DND-41 (cell line): ENCODE measurements around the gene MAPRE2.

ENCODE experiments used
- ATAC-seq: fragments of 200-7000 bp; cut with Tn5 transposase; 3 replicates; pipeline ENCODE4 v1.9.1; 2021; ENCODE audit warnings: low read depth; ENCODE audit not compliant: insufficient read depth
- DNase-seq: peaks from one replicate; pipeline ENCODE4 v3.0.0-alpha.2; 2020
- H2AFZ ChIP-seq: 2 replicates; pipeline ENCODE4 v1.6.0; 2012; ENCODE audit warnings: low read depth, low read length
- H3K27ac ChIP-seq: 2 replicates; pipeline ENCODE4 v1.5.1; 2012; ENCODE audit warnings: low read length, inconsistent platforms
- H3K27me3 ChIP-seq: fragments of 200-600 bp; sonication (generic); 2 replicates; pipeline ENCODE4 v1.6.0; 2012; ENCODE audit warnings: low read length, mild to moderate bottlenecking, inconsistent platforms; ENCODE audit not compliant: insufficient read depth, poor library complexity
- H3K36me3 ChIP-seq: 2 replicates; pipeline ENCODE4 v1.5.1; 2012; ENCODE audit warnings: low read length, inconsistent platforms; ENCODE audit not compliant: insufficient read depth
- H3K4me1 ChIP-seq: 2 replicates; pipeline ENCODE4 v1.5.1; 2012; ENCODE audit warnings: mild to moderate bottlenecking, low read length; ENCODE audit not compliant: insufficient read depth
- H3K4me2 ChIP-seq: 2 replicates; pipeline ENCODE4 v1.6.0; 2012; ENCODE audit warnings: mild to moderate bottlenecking, moderate library complexity, low read length, inconsistent platforms; ENCODE audit not compliant: insufficient read depth
- H3K4me3 ChIP-seq, 2 experiments: fragments of 200-600 bp in 1 of 2; shearing (Covaris generic) in 1 of 2; 2 replicates each; pipeline ENCODE4 v1.5.1; 2012 to 2016; ENCODE audit warnings: inconsistent platforms in 2 of 2, low read length in 2 of 2, mild to moderate bottlenecking in 2 of 2, low read depth in 1 of 2, moderate library complexity in 1 of 2
- H3K79me2 ChIP-seq: 2 replicates; pipeline ENCODE4 v1.6.0; 2012; ENCODE audit warnings: low read length, inconsistent platforms; ENCODE audit not compliant: insufficient read depth
- H3K9ac ChIP-seq: 2 replicates; pipeline ENCODE4 v1.6.0; 2012; ENCODE audit warnings: low read depth, mild to moderate bottlenecking, inconsistent platforms, low read length, moderate library complexity
- H3K9me3 ChIP-seq: 2 replicates; pipeline ENCODE4 v1.5.1; 2012; ENCODE audit warnings: low read length, moderate library complexity, mild to moderate bottlenecking, inconsistent platforms; ENCODE audit not compliant: insufficient read depth, severe bottlenecking
- H4K20me1 ChIP-seq: 2 replicates; pipeline ENCODE4 v1.6.0; 2012; ENCODE audit warnings: low read length; ENCODE audit not compliant: insufficient read depth
- EZH2 ChIP-seq: IDR thresholded peaks from 3 replicates; pipeline ENCODE4 v1.6.1; 2012; ENCODE audit warnings: borderline replicate concordance, low read depth, mild to moderate bottlenecking, moderate library complexity, low read length, inconsistent platforms; ENCODE audit not compliant: severe bottlenecking
- TF ChIP-seq, protein P1 (sequence below): IDR thresholded peaks from 2 replicates; pipeline ENCODE4 v1.5.1; 2012; ENCODE audit warnings: borderline replicate concordance, low read length, moderate library complexity, mild to moderate bottlenecking; ENCODE audit not compliant: poor library complexity, severe bottlenecking; ENCODE audit errors: extremely low read depth

Gene MAPRE2

DNA sequence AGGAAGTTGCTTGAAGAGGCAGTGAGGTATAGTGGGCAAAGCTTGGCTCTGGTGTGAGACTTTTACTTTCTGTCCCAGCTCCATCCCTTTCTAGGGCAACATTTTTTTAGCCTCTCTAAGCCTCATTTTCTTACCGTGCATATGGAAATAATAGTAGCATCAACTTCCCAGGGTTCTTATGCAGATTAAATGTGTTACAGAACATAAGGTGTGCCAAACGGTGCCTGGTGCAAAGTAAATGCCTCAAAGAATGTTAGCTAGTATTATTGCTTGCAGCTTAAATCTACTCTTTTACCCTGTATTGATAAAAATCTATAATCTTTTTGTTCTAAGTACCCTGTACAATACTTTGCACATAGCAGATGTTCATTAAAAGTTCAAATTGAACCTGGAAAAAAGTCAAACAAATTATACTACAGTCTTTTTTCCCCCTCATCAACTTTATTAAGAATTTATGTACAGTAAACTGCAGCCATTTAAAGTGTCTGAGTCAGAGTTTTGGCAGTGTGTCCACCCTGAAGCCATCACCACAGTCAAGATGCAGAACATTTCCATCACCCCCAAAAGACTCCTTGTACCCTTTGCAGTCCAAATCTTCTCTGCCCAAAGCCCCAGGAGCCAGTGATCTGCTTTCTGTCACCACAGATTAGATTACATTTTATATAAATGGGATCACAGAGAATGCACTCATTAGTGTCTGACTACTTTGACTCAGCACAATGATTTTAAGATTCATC lies 10.6 kb downstream of the MAPRE2 start:
- Histone ChIP-seq H4K20me1 (peaks cover 19% of the 10 kb centered on the region), H3K27me3 (no peaks in the 10 kb centered on the region), H3K36me3 (peaks cover 4% of the 10 kb centered on the region; the same call in 1 of the 2 replicates), H3K79me2 (peaks cover 85% of the 10 kb centered on the region), H3K4me1 (peaks cover 21% of the 10 kb centered on the region), H3K9me3 (no peaks in the 10 kb centered on the region), H2AFZ (no peak overlapping the region), H3K9ac (no peak overlapping the region), H3K4me3 (no peak overlapping the region), H3K27ac (no peak overlapping the region), H3K4me2 (no peak overlapping the region)
- TF ChIP-seq EZH2 = no peak
- TF ChIP-seq, protein P1, sequence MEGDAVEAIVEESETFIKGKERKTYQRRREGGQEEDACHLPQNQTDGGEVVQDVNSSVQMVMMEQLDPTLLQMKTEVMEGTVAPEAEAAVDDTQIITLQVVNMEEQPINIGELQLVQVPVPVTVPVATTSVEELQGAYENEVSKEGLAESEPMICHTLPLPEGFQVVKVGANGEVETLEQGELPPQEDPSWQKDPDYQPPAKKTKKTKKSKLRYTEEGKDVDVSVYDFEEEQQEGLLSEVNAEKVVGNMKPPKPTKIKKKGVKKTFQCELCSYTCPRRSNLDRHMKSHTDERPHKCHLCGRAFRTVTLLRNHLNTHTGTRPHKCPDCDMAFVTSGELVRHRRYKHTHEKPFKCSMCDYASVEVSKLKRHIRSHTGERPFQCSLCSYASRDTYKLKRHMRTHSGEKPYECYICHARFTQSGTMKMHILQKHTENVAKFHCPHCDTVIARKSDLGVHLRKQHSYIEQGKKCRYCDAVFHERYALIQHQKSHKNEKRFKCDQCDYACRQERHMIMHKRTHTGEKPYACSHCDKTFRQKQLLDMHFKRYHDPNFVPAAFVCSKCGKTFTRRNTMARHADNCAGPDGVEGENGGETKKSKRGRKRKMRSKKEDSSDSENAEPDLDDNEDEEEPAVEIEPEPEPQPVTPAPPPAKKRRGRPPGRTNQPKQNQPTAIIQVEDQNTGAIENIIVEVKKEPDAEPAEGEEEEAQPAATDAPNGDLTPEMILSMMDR = no peak
- ATAC-seq = no peak
- DNase-seq = no peak

GRCh38 chr18:35054401-35054800 lies 13.2 kb downstream of the MAPRE2 start:
- ATAC-seq (no peak), DNase-seq (no peak)
- Histone ChIP-seq H3K79me2 (peaks cover 83% of the 10 kb centered on the region), H2AFZ (no peak overlapping the region), H3K9me3 (no peaks in the 10 kb centered on the region), H3K4me2 (no peak overlapping the region), H3K27ac (no peak overlapping the region), H3K4me3 (no peak overlapping the region), H3K4me1 (peaks cover 12% of the 10 kb centered on the region), H3K36me3 (no peaks in the 10 kb centered on the region), H4K20me1 (peaks cover 20% of the 10 kb centered on the region), H3K27me3 (no peaks in the 10 kb centered on the region), H3K9ac (no peak overlapping the region)
- no peak for TF ChIP-seq EZH2
- TF ChIP-seq, protein P1 = no peak

- Histone ChIP-seq H3K9ac (no peak overlapping the region), H3K4me2 (no peak overlapping the region), H3K4me1 (peaks cover 5% of the 10 kb centered on the region), H3K36me3 (no peaks in the 10 kb centered on the region), H3K27me3 (no peaks in the 10 kb centered on the region), H3K9me3 (no peaks in the 10 kb centered on the region), H3K79me2 (peaks cover 83% of the 10 kb centered on the region), H2AFZ (no peak overlapping the region), H3K27ac (no peak overlapping the region), H4K20me1 (peaks cover 25% of the 10 kb centered on the region), H3K4me3 (no peak overlapping the region)
- TF ChIP-seq EZH2 = no peak
- TF ChIP-seq, protein P1 = no peak
- ATAC-seq (no peak), DNase-seq (no peak)
Observed at GRCh38 chr18:35055105-35055504, 13.9 kb downstream of the MAPRE2 start.
